Testis (tissue), 3 donors: Measurements from ENCODE around the gene HRH1. TPM values are rescaled to one million over a fixed set of nuclear protein-coding genes. Genes with fewer than 3 reads are reported as not detected.

Source experiments
- DNase-seq: peaks from one replicate; pipeline ENCODE4 v3.0.0-alpha.2; 2019
- H3K27ac ChIP-seq, 2 donors: fragments of 200-600 bp; sonication (generic); one replicate each; pipeline ENCODE4 v1.5.1; 2019
- H3K27me3 ChIP-seq: fragments of 200-600 bp; sonication (generic); one replicate; pipeline ENCODE4 v1.5.1; 2019
- H3K36me3 ChIP-seq: fragments of 200-600 bp; sonication (generic); one replicate; pipeline ENCODE4 v1.5.1; 2017; ENCODE audit warnings: low read depth; ENCODE audit errors: missing control alignments
- H3K4me1 ChIP-seq: fragments of 200-600 bp; sonication (generic); one replicate; pipeline ENCODE4 v1.5.1; 2019
- H3K4me3 ChIP-seq, 2 donors: fragments of 200-600 bp; sonication (generic); one replicate each; pipeline ENCODE4 v1.5.1; 2017 to 2019
- H3K9me3 ChIP-seq: fragments of 200-600 bp; sonication (generic); one replicate; pipeline ENCODE4 v1.5.1; 2017
- CTCF ChIP-seq, 3 experiments: fragments of 450-650 bp in 2 of 3; fragments of 200-600 bp in 1 of 3; sonication (generic) in 1 of 3; IDR thresholded peaks; one replicate each; pipeline ENCODE4 v1.5.1; 2016 to 2019; ENCODE audit warnings: antibody characterized with exemption in 3 of 3, mild to moderate bottlenecking in 2 of 3, moderate library complexity in 1 of 3
- POLR2A ChIP-seq: fragments of 450-650 bp; IDR thresholded peaks from one replicate; pipeline ENCODE4 v1.6.1; 2017; ENCODE audit warnings: antibody characterized with exemption, mild to moderate bottlenecking, moderate library complexity
- WGBS, 2 donors: methylation state at CpG; one replicate each; pipeline ENCODE4 v1.1.5; 2018; 5-methylcytosine and 5-hydroxymethylcytosine counted together
- intact Hi-C: fragments of 100-400 bp; cut with DNase I; formaldehyde crosslinking; loops from one replicate; pipeline ENCODE4 v1.15.1; 2023; ENCODE audit warnings: low total_unique reads
- polyA plus RNA-seq: library from polyadenylated mRNA; stranded (reverse); fragments of 350-450 nt; fragmentation: Illumina TruSeq; extraction: RNeasy Lipid Tissue Mini Kit (QIAGEN cat#74804); gene quantifications from one replicate; pipeline ENCODE4 v1.2.3, GENCODE V29; 2014; ENCODE audit warnings: low read depth, low replicate concordance; ENCODE audit not compliant: insufficient read depth
- total RNA-seq, 2 donors: library from RNA; depleted of rRNA; stranded (reverse); fragments of >200 nt; gene quantifications; one replicate each; pipeline ENCODE4 v1.2.3, GENCODE V29; 2016

HRH1 gene
- total and polyA plus RNA-seq, 3 donors from 2014 or later: 1.6 to 3.2 (median 2.5) TPM

- no peak for TF ChIP-seq CTCF (IDR thresholded peaks at IDR 0.05)
- TF ChIP-seq POLR2A: no peak
- no peaks in the 10 kb centered on the region for H3K36me3 ChIP-seq
- 94 to 100% methylated on average over 4 of the region's 4 CpGs for WGBS, 2 donors
- intact Hi-C loops: no loop called here
- H3K4me3 ChIP-seq: no peak overlapping the region
- H3K27me3 ChIP-seq: no peaks in the 10 kb centered on the region
- no peak overlapping the region for H3K27ac ChIP-seq
- H3K9me3 ChIP-seq: no peaks in the 10 kb centered on the region
- H3K4me1 ChIP-seq: peaks cover 9% of the 10 kb centered on the region
- DNase-seq: no peak
These were observed 75.8 kb downstream of the HRH1 start for GRCh38 chr3:11230125-11230524.

- TF ChIP-seq POLR2A (no peak), CTCF (IDR thresholded peaks at IDR 0.05) (no peak)
- H3K9me3 ChIP-seq: no peaks in the 10 kb centered on the region
- DNase-seq: no peak
- H3K27ac ChIP-seq: no peak overlapping the region
- H3K27me3 ChIP-seq: no peaks in the 10 kb centered on the region
- no peak overlapping the region for H3K4me3 ChIP-seq
- peaks cover 9% of the 10 kb centered on the region for H3K4me1 ChIP-seq
- intact Hi-C loops: no loop called here
- WGBS, 2 donors: 74% methylated on average over 3 of the region's 3 CpGs
- H3K36me3 ChIP-seq: no peaks in the 10 kb centered on the region
These were observed 76.5 kb downstream of the HRH1 start for GRCh38 chr3:11230832-11231231.

DNA sequence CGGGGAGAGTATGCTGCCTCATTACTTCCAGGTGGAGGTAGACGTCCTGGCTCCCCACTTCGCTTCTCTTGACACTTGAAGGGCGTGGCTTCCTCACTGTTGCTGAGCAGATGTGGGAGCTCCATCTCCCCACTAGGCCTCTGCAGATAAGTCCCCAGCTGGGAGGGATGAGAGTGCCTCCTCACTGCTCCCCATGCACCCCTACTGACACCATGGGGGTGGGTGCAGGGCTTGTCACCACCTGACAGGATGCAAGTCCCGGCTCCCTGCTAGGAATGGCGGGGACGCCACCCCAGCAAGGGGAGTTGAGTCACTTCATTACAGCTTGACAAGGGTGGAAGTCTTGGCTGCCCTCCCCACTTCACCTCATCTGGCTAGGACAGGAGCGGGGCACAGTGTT, 81.1 kb downstream of the HRH1 start:
- WGBS, 2 donors: 88 to 90% methylated on average over 8 of the region's 8 CpGs
- Histone ChIP-seq H3K27me3 (no peaks in the 10 kb centered on the region), H3K36me3 (no peaks in the 10 kb centered on the region), H3K4me3 (no peak overlapping the region), H3K4me1 (no peaks in the 10 kb centered on the region), H3K9me3 (no peaks in the 10 kb centered on the region), H3K27ac (no peak overlapping the region)
- intact Hi-C loops: no loop called here
- DNase-seq: no peak
- TF ChIP-seq CTCF (IDR thresholded peaks at IDR 0.05): no peak
- no peak for TF ChIP-seq POLR2A

DNA sequence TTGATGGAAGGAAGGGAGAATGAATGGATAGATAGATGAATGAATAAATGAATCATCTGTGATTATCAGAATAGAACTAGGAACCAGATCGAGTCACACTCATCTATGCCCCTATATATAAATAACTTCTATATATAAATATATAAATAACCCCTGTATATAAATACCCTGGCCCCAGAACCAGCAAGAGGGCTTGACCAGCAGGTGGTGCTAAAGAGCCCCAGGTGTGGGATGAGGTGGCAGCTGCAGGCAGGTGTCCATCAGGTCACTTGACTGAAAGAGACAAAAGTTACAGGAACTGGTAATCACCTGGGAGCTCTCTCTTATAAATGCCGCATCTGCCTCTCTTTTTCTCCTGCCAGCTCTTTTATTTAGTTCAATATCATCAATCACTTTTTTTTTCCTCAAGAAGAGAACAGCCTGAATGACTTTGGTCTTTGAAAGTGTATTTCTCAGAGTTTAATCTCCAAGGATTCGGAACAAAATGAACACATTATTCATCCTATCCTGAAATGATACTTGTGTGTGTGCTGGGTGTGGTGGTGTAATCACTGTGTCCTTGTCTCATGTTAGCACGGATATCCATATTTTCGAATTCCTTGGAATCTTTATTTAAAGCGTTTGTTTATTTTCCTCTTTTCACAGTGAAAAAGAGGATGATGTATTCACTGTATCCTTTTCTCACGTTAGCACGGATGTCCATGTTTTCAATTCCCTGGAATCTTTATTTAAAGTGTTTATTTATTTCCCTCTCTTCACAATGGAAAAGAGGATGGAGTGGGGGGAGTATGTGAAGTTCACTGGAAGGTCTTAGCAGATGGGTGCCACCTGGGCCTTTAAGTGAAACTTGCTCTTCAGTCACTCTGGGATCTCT, 82.5 kb downstream of the HRH1 start:
- intact Hi-C loops: no loop called here
- Histone ChIP-seq H3K9me3 (no peaks in the 10 kb centered on the region), H3K36me3 (no peaks in the 10 kb centered on the region), H3K27me3 (no peaks in the 10 kb centered on the region), H3K4me1 (no peaks in the 10 kb centered on the region), H3K27ac (no peak overlapping the region), H3K4me3 (no peak overlapping the region)
- no peak for TF ChIP-seq POLR2A
- peak in 2 of 3 experiments; percentile 41 to 78 for TF ChIP-seq CTCF (IDR thresholded peaks at IDR 0.05)
- DNase-seq: peak; percentile 74
- WGBS, 2 donors: 23 to 35% methylated on average over 8 of the region's 8 CpGs

DNA sequence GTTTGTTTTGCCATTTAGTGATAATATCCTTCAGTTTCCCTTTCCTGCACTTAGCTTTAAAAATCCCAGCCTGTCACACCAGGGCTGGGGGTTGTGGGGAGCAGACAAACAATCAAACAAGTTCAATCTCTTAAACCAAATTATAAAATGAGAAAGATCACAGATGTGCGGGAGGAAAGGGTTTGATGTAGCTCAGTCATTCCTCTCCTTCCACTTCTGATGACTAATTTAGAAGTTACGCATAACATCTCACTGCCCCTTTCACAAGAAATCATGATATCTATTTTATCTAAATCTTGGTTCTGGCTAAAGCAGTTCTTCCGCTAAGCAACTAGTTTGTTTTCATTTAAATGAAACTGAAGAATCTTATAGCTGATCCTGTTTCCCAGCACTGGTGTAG, 83.8 kb downstream of the HRH1 start:
- Histone ChIP-seq H3K27ac (no peak overlapping the region), H3K4me3 (no peak overlapping the region), H3K9me3 (no peaks in the 10 kb centered on the region), H3K36me3 (no peaks in the 10 kb centered on the region), H3K27me3 (no peaks in the 10 kb centered on the region), H3K4me1 (no peaks in the 10 kb centered on the region)
- no peak for TF ChIP-seq POLR2A
- no peak for TF ChIP-seq CTCF (IDR thresholded peaks at IDR 0.05)
- WGBS, 2 donors: 87 to 92% methylated on average over 3 of the region's 3 CpGs
- intact Hi-C loops: no loop called here
- no peak for DNase-seq
